ENCODE measurements around the gene PROC. TPM values are rescaled to one million over a fixed set of nuclear protein-coding genes. Genes with fewer than 3 reads are reported as not detected.

PROC gene
- total and polyA plus RNA-seq, 2 of the 8 experiments (the other 6 are each of a cell fraction or from before 2014, with no cell fraction given): 1.5 to 1.6 TPM

- TF ChIP-seq RAD21 (IDR thresholded peaks at IDR 0.05 in 1 of 2, conservative IDR thresholded peaks at IDR 0.05 in 1 of 2; ENCODE audit: low read depth in 2 of 2, low read length in 2 of 2) (no peak), HDAC6 (IDR thresholded peaks at IDR 0.05; ENCODE audit: low read depth, low read length) (no peak)
Observed at GRCh38 chr2:127382831-127383230, 35.4 kb upstream of the PROC start (continued).
